Measurements from ENCODE around the gene ZNF469. TPM values are rescaled to one million over a fixed set of nuclear protein-coding genes. Genes with fewer than 3 reads are reported as not detected.

Gene ZNF469
- polyA plus RNA-seq, 1 donor (not counting 4 experiments of a cell fraction or from before 2014, with no cell fraction given), result not detected

DNA sequence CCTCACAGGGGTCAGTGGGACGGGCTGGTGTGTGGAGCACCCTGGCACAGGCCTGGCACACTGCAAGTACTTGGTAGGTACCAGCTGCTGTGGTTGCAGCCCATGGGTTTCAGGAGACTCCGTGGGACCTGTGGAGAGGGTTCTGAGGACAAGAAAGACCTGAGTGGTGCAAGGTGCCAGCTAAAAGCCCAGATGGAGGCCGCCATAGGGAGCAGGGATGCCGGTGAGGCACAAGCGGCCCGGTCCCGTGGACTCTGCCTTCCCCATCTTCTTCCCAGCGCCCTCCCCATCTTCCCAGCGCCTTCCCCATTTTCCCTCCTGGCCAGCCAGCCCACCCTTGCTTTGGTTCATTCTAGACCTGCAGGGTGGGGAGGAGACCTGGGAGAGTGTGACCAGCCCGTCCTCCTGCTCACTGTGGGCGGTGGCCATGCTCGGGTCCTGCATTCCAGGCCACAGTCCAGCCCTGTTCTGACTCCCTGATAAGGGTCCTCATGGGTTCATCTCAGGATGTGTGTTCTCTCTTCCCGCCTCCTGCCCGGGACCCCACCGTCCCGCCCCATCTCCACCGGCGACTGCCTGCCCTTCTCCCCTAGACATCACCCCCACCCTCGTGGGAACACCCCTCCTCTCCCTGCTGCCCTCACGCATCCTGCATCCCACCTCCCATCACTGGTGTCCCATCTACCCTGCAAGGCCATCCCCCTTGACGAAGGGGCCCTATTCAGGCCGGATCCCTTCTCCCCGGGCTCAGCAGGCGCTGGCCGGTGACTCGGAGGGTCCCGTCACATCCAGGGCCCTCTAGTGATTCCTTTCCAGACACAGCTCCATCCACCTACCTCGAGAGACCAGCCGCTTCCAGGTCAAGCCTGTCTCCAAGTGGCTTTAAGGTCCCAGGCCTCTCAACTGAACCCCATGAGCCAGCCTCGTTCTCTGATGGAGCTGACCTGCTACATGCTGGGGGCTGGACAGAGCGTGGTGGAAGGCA, 3.4 kb downstream of the ZNF469 start:
- dilution Hi-C loops (cut with MboI; ENCODE audit: extremely low pct_ligation_motif_present, low sequenced_read_pairs), result no loop called here
- Histone ChIP-seq H3K27me3 (ENCODE audit: control insufficient read depth, extremely low read depth, insufficient read depth, low read length) (peaks cover 54% of the 10 kb centered on the region), H3K4me1 (ENCODE audit: control insufficient read depth, extremely low read depth, insufficient read depth, low read length) (no peaks in the 10 kb centered on the region), H3K36me3 (ENCODE audit: control insufficient read depth in 2 of 2, extremely low read depth in 1 of 2, insufficient read depth in 2 of 2, low read length in 2 of 2) (no peaks in the 10 kb centered on the region), H4K20me1 (ENCODE audit: control insufficient read depth, extremely low read depth, insufficient read depth, low read length) (no peaks in the 10 kb centered on the region), H3K4me2 (ENCODE audit: control insufficient read depth, extremely low read depth, insufficient read depth, low read depth, low read length) (no peak overlapping the region), H3K4me3 (ENCODE audit: control insufficient read depth in 2 of 3, extremely low read depth in 1 of 3, insufficient read depth in 2 of 3, low read depth in 1 of 3, low read length in 3 of 3) (no peak overlapping the region), H3K9me1 (ENCODE audit: control insufficient read depth, extremely low read depth, insufficient read depth, low read length) (no peaks in the 10 kb centered on the region), H3K9me3 (ENCODE audit: control insufficient read depth, low read depth, low read length) (no peaks in the 10 kb centered on the region), H3K9ac (ENCODE audit: control insufficient read depth, extremely low read depth, insufficient read depth, low read length) (no peak overlapping the region), H3K79me2 (ENCODE audit: control insufficient read depth, insufficient read depth, low read length) (no peaks in the 10 kb centered on the region), H3K27ac (ENCODE audit: control insufficient read depth, insufficient read depth, low read length) (no peak overlapping the region), H2AFZ (ENCODE audit: control insufficient read depth, low read length) (no peak overlapping the region)
- FAIRE-seq (no peak), DNase-seq (ENCODE audit: low read depth, low spot score) (no peak)
- TF ChIP-seq CTCF (optimal IDR thresholded peaks at IDR 0.05 in 1 of 3, IDR thresholded peaks at IDR 0.05 in 1 of 3, conservative IDR thresholded peaks at IDR 0.05 in 1 of 3; ENCODE audit: extremely low read depth in 1 of 3, insufficient read depth in 2 of 3, low read length in 3 of 3) (no peak), EZH2 (IDR thresholded peaks at IDR 0.05; ENCODE audit: low read length) (no peak)

DNA sequence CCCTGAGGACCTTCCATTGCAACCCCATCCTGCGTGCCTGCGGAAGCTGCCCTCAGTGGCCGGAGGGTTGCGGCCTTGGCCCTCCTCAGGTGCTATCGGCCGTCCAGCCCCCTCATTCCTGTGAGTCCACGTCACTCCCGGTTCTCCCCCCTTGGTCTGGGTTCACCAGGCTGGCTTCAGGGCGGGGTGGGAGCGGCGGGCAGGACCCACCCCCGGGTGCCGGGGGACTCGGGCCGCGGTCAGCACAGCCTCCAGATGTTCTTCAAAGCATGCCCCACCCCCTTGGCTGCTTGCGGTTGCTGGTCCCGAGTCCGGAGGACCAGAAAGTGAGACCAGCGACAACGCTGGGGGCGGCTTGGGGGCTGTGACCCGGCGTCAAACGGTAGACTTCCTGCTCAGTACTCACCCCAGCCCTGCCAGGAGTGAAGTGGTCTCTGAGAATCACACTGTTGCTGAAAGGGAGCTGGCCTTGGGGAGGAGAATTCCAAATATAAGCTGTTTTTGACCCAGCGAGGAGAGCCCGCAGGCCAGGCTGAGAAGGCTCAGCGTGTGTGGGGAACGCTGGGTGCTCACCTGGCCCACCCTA, 4.5 kb downstream of the ZNF469 start:
- Histone ChIP-seq H2AFZ (ENCODE audit: control insufficient read depth, low read length) (no peak overlapping the region), H3K9ac (ENCODE audit: control insufficient read depth, extremely low read depth, insufficient read depth, low read length) (no peak overlapping the region), H3K36me3 (ENCODE audit: control insufficient read depth in 2 of 2, extremely low read depth in 1 of 2, insufficient read depth in 2 of 2, low read length in 2 of 2) (no peaks in the 10 kb centered on the region), H3K9me1 (ENCODE audit: control insufficient read depth, extremely low read depth, insufficient read depth, low read length) (no peaks in the 10 kb centered on the region), H3K79me2 (ENCODE audit: control insufficient read depth, insufficient read depth, low read length) (no peaks in the 10 kb centered on the region), H3K4me2 (ENCODE audit: control insufficient read depth, extremely low read depth, insufficient read depth, low read depth, low read length) (no peak overlapping the region), H3K4me3 (ENCODE audit: control insufficient read depth in 2 of 3, extremely low read depth in 1 of 3, insufficient read depth in 2 of 3, low read depth in 1 of 3, low read length in 3 of 3) (no peak overlapping the region), H3K27me3 (ENCODE audit: control insufficient read depth, extremely low read depth, insufficient read depth, low read length) (peaks cover 49% of the 10 kb centered on the region), H3K27ac (ENCODE audit: control insufficient read depth, insufficient read depth, low read length) (no peak overlapping the region), H3K4me1 (ENCODE audit: control insufficient read depth, extremely low read depth, insufficient read depth, low read length) (no peaks in the 10 kb centered on the region), H3K9me3 (ENCODE audit: control insufficient read depth, low read depth, low read length) (no peaks in the 10 kb centered on the region), H4K20me1 (ENCODE audit: control insufficient read depth, extremely low read depth, insufficient read depth, low read length) (no peaks in the 10 kb centered on the region)
- FAIRE-seq (no peak), DNase-seq (ENCODE audit: low read depth, low spot score) (no peak)
- dilution Hi-C loops (cut with MboI; ENCODE audit: extremely low pct_ligation_motif_present, low sequenced_read_pairs), result no loop called here
- no peak for TF ChIP-seq EZH2 (IDR thresholded peaks at IDR 0.05; ENCODE audit: low read length)
- no peak for TF ChIP-seq CTCF (optimal IDR thresholded peaks at IDR 0.05 in 1 of 3, IDR thresholded peaks at IDR 0.05 in 1 of 3, conservative IDR thresholded peaks at IDR 0.05 in 1 of 3; ENCODE audit: extremely low read depth in 1 of 3, insufficient read depth in 2 of 3, low read length in 3 of 3)
